Eye (tissue), 1 donor: Measurements from ENCODE around the gene LYPLA2.
"Not testable (repeated sequence)": the region's sequence is repeated elsewhere in the genome, so short reads cannot be mapped to it uniquely, and the experiment has no call there.

Experiments
- DNase-seq: peaks from one replicate; pipeline ENCODE4 v3.0.0-alpha.2; 2015

The LYPLA2 gene

DNA sequence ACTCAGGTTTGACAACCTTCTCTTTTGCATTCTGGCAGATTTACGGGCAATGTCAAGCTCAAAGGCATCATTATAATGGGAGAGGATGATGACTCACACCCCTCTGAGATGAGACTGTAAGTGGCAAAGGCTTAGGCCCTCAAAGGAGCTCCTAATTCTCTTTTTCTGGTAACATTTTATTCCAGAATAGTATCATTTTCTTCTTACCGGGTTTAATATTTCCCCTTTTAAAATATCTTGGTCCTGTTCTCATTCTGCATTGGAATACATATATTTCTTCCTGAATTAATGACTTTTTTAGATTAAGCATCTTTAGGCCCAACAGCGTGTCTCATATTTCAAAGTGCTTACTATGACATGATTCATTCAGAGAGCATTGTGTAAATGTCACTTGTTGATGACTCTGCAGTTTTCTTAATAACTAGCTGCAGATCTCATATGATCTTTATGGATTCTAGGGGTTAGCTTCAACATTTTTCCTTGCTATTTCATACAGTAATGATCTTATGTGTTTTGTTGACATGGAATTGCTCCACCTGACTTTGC lies 11.0 kb upstream of the LYPLA2 start:
- DNase-seq: no peak

DNA sequence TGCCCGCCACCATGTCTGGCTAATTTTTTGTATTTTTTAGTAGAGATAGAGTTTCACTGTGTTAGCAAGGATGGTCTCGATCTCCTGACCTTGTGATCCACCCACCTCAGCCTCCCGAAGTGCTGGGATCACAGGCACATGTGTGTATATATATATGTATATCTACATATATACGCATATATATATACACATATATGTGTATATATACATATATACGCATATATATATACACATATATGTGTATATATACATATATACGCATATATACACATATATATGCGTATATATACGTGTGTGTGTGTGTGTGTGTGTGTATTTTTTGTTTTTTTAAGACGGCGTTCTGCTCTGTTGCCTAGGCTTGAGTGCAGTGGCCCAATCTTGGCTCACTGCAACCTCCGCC lies 7.8 kb upstream of the LYPLA2 start:
- not testable (repeated sequence) for DNase-seq

DNA sequence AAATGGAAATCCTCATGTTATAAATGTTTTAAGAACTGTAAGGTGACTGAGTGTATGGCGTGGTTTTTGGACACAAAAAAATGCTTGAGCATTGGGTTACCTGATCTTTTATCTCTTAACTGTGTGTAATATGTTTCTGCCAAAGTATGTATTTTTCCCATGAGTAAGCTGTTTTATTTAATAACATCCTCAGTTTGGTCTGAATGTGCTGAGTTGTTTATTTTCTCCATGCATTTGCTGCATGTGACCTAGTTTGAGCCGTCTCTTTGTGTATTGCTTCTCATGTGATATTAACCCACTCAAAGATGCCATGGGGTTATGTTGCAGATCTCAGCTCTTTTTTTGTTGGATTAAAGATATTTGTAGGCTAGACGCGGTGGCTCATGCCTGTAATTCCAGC lies 6.1 kb upstream of the LYPLA2 start:
- DNase-seq: no peak

DNA sequence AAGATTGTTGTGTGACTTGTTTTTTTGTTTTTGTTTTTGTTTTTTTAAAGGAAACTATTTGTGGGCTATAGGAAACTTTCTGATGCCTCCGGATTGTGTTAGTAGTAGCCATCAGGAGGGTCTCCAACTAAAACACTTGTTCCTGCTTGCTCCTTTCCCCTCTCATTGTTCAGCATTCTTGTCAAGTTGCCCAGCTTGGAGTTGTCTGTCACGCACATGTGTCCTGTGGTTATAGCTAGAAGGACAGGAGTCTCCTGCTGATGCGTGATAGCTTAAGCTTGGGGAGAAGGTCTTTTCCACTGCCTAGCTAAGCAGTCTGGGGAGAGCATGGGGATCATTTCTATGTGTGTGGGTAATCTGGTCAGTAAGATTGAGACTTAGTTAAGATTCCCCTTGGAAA lies 3.2 kb upstream of the LYPLA2 start:
- DNase-seq: no peak

DNA sequence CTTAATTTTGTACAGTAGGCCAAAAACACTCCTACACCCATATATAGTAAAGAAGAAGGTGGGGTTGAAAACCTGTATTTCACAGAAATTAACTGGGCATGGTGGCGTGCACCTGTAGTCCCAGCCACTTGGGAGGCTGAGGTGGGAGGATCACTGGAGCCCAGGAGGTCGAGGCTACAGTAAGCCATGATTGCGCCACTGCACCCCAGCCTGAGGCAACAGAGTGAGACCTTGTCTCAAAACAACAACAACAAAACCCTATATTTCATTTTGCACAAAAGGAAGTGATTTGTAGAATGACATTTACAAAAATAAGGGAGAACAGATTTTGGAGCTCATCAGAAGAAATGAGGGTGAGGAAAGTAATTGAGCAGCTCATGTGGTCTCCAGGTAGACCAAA lies 2.2 kb upstream of the LYPLA2 start:
- no peak for DNase-seq

DNA sequence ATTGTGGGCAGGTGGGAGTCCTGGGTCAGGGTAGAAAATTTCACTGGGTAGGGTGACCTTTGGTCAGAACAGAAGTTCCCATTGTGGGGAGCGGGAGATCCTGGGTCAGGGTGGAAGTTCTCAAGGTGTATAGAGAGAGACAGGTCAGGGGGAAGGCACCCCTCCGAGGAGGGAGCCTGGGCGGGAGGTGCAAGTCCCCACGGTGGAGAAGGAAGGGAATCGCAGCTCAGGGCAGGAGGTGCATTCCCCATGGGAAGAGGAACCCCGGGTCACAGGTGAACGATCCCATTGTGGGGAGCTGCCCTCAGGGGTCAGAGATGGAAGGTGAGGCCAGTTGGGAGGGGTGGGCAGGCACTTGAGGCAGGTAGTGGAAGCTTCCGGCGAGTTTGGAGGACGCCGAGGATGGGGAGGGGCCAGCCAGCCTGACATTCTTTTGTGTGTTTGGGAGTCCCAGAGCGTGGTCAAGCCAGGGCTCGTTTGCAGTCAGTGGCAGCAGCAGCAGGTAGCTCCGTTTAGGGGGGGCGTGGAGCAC lies 637 bp downstream of the LYPLA2 start:
- peak; percentile 43 for DNase-seq

DNA sequence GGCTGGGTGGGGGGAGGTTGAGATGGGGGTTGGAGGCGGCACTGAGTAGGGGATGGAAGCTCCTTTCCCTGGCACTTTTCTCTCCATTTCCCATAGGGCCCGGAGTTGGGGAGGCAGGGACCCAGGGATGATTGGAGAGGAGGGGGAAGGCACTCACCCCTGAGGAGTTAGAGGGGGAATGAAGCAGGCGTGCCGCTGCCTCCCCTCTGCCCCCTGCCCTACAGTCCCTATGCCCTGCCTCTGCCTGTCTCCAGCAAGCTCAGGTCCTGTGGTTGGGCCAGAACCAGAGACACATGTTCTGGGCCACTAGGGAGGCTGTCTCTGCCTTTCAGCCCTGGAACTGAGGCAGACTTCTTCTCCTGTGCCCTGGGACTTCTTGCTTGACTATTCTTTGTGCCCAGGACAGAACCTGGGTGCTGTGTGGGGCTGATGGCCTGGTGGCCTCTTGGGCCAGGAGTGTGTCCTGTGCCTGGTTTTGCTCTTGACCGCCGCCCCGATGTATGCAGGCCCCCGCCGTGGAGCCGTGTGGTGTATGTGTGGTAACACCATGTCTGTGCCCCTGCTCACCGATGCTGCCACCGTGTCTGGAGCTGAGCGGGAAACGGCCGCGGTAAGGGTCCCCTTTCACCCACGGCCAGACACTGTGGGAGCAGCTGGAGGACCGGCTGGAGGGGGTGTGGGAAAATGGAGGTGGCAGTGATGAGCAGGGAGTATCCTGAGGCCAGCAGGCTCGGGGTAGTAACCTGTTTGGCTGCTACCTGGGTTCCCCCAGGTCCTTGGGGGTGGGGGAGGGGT lies 1.4 kb downstream of the LYPLA2 start:
- DNase-seq: no peak

DNA sequence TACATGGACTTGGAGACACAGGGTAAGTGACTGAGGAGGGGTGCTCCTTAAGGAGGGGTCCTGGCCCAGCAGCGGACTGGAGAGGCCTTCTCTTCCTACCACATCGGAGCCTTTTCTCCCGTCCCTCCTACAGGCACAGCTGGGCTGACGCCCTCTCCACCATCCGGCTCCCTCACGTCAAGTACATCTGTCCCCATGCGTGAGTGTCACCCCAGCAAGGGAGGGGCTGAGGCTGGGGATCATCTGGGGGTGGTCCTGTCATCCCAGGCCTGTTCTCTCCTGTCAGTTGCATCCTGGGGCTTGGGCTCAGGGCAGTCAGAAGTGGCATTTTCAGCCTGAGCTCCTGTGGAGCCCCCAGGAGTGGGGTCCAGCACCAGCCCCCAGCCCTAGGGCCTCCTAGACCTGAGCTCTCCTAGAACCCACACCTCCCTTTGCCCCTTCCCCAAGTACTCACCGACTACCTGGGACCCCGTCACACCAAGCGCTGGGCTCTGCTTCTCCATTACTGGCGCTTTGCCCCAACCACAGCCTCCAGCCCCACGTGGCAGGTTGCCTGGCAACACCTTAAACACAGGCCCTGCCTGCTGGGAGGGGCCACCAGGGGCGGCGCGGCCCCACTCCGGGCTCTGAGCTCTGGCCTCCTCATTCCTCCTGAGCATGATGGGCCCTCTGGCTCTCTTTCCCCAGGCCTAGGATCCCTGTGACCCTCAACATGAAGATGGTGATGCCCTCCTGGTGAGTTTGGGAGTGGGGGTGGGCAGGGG lies 2.3 kb downstream of the LYPLA2 start:
- DNase-seq: no peak

DNA sequence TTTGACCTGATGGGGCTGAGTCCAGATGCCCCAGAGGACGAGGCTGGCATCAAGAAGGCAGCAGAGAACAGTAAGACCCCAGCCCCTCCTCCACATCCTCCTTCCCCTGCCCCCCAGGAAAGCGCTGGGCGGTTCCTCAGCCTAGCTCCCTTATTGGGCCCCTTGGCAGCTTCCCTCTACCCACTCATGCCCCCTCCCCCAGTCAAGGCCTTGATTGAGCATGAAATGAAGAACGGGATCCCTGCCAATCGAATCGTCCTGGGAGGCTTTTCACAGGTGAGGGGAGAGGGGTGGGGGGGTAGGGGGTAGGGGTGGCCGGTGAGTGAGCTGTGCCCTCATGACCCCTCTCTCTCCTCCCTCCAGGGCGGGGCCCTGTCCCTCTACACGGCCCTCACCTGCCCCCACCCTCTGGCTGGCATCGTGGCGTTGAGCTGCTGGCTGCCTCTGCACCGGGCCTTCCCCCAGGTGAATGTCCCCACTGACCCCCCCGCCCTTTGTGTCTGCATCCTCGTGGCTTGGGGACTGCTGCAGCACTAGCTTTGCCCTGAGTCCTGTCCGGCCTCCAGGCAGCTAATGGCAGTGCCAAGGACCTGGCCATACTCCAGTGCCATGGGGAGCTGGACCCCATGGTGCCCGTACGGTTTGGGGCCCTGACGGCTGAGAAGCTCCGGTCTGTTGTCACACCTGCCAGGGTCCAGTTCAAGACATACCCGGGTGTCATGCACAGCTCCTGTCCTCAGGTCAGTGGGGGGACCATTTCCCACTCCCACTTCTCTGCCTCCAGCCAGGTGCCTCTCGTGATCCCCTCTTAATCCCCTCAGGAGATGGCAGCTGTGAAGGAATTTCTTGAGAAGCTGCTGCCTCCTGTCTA lies 3.2 kb downstream of the LYPLA2 start:
- DNase-seq: no peak

DNA sequence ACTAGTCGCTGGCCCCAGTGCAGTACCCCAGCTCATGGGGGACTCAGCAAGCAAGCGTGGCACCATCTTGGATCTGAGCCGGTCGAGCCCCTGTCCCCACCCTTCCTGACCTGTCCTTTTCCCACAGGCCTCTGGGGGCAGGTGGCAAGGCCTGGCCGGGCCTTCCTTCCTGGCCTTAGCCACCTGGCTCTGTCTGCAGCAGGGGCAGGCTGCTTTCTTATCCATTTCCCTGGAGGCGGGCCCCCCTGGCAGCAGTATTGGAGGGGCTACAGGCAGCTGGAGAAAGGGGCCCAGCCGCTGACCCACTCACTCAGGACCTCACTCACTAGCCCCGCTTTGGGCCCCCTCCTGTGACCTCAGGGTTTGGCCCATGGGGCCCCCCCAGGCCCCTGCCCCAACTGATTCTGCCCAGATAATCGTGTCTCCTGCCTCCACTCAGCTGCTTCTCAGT lies 3.8 kb downstream of the LYPLA2 start:
- not testable (repeated sequence) for DNase-seq

DNA sequence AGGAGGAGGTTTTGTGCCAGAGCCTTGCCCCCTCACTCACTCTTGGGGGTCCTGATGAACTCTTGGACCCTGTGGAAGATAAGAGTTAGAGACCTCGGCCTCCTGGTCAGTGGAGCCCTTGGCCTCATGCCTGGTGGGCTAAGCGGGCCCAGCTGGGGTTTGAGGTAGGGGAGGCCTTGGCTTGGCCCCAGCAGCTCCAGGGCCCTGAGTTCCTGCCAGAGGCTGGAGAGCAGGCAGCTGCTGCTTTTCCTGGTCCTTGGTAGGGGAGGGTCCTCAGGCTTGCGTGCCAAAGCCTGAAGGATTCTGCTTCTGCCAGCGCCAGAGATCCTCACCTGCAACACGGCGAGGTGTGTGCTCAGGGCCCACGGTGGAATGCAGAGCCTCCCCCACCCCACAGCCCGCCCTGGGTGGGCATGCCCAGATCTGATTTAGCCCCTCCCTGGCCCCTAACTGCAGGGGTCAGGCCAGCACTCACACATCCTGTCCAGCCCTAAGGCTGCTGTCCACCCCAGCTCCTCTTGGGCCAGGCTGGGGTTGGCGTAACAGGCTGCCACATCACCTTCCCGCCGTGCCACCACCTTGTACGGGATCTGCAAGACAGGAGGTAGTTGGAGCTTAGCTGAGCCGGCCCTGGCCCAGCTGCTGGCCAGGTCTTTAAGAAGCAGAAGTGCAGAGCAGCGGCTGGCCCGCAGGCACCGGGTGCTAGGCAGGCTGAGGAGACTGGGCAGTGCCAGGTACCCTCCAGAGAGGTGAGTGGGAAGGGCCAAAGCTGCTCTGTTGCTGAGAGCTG lies 4.9 kb downstream of the LYPLA2 start:
- no peak for DNase-seq

DNA sequence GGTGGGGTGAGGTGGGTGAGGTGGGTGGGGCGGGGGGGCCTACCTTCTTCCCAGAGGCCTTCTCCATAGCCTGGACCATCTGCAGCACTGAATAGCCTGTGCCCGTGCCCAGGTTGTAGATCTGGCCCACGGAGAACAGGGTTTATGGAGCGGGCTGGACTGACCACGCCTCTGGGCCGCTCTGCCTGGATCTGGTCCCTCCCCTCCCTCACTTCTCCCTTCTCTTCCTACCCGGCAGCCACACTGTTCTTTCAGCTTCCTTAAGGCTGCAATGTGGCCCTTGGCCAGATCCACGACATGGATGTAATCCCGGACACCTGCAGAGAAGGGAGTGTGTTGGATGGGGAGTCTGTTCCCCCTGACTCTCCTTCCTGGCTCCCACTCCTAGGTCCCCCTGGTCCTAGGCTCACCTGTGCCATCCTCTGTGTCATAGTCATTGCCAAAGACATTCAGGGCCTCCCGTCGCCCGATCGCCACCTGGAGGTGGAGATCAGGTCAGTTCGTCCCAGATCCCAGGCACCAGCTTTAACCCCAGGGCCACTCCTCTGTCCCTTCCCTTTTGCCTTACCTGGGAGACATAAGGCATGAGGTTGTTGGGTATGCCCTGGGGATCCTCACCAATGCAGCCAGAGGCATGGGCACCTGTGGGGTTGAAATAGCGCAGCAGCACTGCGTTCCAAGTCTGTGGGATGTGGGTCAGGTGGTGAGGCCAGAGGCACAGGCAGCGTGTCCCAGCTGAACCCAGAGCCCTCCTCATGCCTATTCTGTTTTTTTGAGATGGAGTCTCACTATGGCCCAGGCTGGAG lies 5.7 kb downstream of the LYPLA2 start:
- DNase-seq: no peak

DNA sequence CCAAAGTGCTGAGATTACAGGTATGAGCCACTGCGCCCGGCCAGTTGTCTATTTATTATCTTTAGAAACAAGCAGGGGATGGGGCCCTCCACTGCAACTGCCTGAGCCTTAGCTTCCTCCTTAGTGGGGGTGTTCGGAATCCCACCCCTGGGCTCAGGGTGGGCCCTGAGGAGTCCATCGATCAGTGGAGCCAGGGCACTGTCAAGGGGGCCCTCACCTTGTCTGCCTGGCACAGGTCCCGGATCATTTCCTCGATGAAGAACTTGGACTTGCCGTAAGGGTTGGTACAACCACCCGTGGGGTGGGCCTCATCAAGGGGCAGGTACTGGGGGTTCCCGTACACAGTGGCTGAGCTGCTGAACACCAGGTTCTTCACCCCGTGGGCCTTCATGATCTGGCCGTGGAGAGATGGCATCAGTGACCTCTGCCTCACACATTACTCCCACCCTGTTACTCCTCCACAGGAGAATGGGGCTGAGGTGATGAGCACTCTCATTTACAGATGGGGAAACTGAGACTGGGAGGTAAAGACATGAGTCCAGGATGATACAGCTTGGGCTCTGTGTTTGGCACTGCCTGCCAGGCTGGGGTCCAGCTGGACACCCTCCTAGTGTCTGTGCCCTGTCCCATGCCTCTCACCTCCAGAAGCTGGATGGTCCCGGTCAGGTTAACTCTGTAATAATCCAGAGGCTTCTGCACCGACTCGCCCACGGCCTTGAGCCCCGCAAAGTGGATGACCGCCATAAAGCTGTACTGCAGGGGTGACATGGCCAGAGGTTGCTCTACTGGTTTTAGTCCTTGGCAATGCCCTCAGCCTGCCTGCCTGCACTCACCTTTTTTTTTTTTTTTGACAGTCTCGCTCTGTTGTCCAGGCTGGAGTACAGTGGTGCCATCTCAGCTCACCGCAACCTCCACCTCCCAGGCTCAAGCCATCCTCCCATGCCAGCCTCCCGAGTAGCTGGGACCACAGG lies 6.8 kb downstream of the LYPLA2 start:
- DNase-seq: no peak

DNA sequence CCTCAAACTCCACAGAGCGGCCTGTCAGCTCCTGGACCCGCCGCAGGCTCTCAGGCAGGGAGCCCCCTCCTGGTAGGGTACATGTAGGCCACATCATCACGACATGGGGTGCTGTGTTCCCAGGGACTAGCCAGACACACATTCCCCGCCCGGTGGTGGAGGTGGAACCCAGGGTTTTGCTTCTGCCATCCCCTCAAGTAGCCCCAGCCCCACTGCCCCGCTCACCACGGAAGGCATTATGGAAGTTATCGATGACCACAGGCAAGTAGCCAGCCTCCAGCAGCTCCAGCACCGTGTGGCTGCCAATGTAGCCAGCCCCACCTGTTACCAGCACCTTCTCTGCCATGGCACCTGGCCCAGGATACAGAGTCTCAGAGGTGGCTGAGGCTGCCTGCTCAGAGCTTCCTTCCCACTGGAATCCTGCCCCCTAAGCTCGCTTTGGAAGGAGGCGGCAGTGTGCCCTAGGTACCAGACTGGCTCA lies 7.8 kb downstream of the LYPLA2 start:
- no peak for DNase-seq

DNA sequence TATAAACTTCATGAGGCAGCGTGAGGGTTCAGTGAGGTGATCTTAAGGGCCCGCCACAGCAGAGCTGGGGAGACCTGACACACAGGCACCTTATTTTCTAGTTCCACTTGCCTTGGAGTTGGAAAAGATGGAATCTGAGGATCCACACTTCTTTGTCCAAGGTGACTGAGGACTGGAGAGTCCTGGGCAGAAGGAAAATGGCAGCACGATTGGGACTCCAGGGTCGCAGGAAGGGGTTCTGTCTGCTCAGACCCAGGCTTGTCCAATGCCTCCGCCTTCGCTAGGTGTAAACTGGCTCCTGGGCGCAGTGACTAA lies 8.3 kb downstream of the LYPLA2 start:
- DNase-seq: no peak

DNA sequence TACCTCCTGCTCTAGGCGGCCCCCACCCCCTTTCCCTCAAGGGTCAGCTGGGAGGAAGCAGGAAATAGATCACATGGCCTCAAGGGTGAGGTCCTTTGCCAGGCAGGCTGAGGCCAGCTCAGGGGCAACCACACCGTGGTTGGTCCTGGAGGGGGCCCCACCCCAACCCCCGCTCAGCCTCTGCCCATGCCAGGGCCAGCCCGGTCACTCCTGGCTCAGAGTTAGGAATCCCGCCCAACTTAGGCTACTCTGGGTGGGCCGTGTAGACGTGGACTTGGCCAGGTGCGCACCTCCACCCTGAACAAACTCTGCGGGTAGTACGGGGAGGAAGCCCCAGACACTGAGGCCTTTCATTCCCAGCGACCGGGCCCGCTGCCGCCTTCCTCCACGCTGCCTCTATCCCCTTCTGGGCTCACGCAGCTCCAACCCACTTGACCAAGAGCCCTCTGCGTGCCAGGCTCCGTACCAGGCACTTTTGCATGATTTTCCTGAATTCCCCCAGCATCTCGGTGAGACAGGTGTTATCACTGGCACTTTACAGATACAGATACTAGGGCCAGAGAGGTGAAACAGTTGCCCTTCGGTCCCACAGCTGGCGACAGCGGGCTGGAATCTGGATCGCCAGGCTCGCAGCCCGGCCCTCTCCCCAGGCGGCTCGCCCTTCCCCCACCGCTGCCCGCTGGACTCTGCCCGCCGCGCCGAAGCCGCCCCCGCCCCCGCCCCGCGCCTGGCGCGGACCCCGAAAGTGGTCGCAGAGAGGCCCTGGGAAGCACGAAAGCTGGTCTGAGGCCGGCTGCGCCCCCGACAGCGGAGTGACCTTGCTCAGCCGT lies 8.8 kb downstream of the LYPLA2 start:
- DNase-seq: peak; percentile 65

DNA sequence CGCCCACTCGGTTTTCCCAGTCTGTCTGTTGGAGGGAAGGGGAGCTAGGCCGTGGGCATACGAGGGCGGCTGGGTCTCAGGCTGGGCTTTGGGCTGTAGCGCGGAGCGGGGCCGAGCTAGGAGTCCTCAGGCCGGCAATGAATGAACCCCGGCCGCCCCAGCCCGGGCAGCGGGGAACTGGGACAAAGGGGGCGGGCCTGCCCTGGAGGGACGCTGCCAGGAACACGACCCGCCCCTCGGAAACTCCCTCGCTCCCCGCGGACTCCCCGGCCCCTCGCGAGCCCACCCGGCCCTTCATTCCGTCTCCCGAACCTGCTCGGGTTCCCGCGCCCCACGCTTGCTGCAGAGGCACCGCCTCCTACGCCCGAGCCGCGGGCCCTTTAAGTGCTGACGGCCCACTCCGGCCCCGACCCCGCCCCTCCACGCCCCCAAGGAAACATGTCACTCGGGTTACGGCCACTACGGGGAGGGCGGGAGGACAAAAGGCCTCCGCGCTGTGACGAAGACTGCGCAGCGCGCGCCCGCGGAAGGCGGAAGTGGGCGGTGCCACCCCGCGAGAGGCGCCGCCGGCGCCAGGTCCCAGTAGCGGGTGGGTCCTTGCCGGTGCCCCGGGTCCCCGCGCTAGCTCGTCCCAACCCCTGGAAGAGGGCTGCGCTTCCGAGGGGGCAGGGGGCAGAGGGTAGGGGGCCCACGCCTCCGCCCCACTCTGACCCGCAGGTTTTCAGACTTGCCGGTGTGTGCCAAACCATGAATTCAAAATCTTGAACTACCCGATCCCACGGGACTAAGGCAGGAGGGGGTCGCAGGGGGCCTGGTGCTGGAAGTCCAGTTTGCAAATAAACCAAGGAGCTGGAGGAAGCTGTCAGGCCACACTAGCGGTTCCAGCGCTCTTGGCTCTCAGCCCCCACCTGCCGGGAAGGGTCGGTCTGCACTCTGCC lies 9.7 kb downstream of the LYPLA2 start, which contains the start of gene GALE:
GALE (minus strand) TSS at position 355 of the 938 bp plus-strand sequence. CDS start 1,747 bp downstream, outside the sequence.
- peak; percentile 97 for DNase-seq
